Natural killer cell (primary cell): ENCODE data around the gene SACM1L. TPM values are rescaled to one million over a fixed set of nuclear protein-coding genes. Genes with fewer than 3 reads are reported as not detected.

Experiments used
- ATAC-seq, 3 donors: fragments of 150-1000 bp in 2 of 3; fragments of 200-7000 bp in 1 of 3; cut with Tn5 transposase; 1 replicate in 1 of 3; 2 replicates in 2 of 3; pipeline ENCODE4 v1.10.0; 2021; ENCODE audit warnings: mild to moderate bottlenecking in 2 of 3, moderate library complexity in 2 of 3
- DNase-seq, 2 donors: peaks; one replicate each; pipeline versions ENCODE4 v3.0.0 to v3.0.0-alpha.2; 2013 to 2021; ENCODE audit warnings: mixed read lengths in 1 of 2
- H3K27ac ChIP-seq: one replicate; pipeline ENCODE4 v1.5.1; 2013; ENCODE audit warnings: mild to moderate bottlenecking, low read length
- H3K27me3 ChIP-seq: one replicate; pipeline ENCODE4 v1.6.1; 2013; ENCODE audit warnings: low read length; ENCODE audit not compliant: control insufficient read depth, insufficient read depth
- H3K36me3 ChIP-seq: one replicate; pipeline ENCODE4 v1.6.1; 2013; ENCODE audit warnings: low read length; ENCODE audit not compliant: control insufficient read depth, insufficient read depth
- H3K4me1 ChIP-seq: one replicate; pipeline ENCODE4 v1.6.1; 2013; ENCODE audit warnings: low read length; ENCODE audit not compliant: control insufficient read depth, insufficient read depth
- H3K4me3 ChIP-seq: one replicate; pipeline ENCODE4 v1.5.1; 2013; ENCODE audit warnings: low read length
- H3K9me3 ChIP-seq: one replicate; pipeline ENCODE4 v1.6.1; 2013; ENCODE audit warnings: low read length; ENCODE audit not compliant: control insufficient read depth, insufficient read depth
- H3K27ac Mint-ChIP-seq, 2 donors: one replicate each; pipeline ENCODE4 v1.8.0; 2022; ENCODE audit warnings: mild to moderate bottlenecking in 2 of 2, mixed read lengths in 2 of 2, moderate library complexity in 1 of 2
- H3K27me3 Mint-ChIP-seq, 2 donors: one replicate each; pipeline ENCODE4 v1.8.0; 2022; ENCODE audit warnings: low read depth in 2 of 2, mixed read lengths in 2 of 2
- H3K36me3 Mint-ChIP-seq: one replicate; pipeline ENCODE4 v1.8.0; 2022; ENCODE audit warnings: mixed read lengths
- H3K4me1 Mint-ChIP-seq, 2 donors: one replicate each; pipeline ENCODE4 v1.8.0; 2022; ENCODE audit warnings: mixed read lengths in 2 of 2
- H3K4me3 Mint-ChIP-seq: one replicate; pipeline ENCODE4 v1.8.0; 2022; ENCODE audit warnings: mild to moderate bottlenecking, moderate library complexity, mixed read lengths
- H3K9me3 Mint-ChIP-seq, 2 donors: one replicate each; pipeline ENCODE4 v1.8.0; 2022; ENCODE audit warnings: mixed read lengths in 2 of 2
- CTCF ChIP-seq: fragments of 200-600 bp; IDR thresholded peaks from one replicate; pipeline ENCODE4 v1.8.0; 2022; ENCODE audit warnings: antibody characterized with exemption
- WGBS: methylation state at CpG from one replicate; pipeline ENCODE4 v1.1.7; 2013; ENCODE audit warnings: missing lambda C conversion rate; ENCODE audit not compliant: insufficient coverage; 5-methylcytosine and 5-hydroxymethylcytosine counted together
- intact Hi-C: fragments of 100-400 bp; cut with micrococcal nuclease; formaldehyde crosslinking; loops from one replicate; pipeline ENCODE4 v1.14.2; 2022
- total RNA-seq, 4 donors: library from RNA; stranded (reverse); fragments of 120-200 nt in 1 of 4; gene quantifications; one replicate each; pipeline versions ENCODE4 v1.2.3 to v1.2.4, GENCODE V29; 2013 to 2022

SACM1L gene
- total RNA-seq, 3 donors from 2014 or later (not counting 1 experiment from before 2014, with no cell fraction given) = 93.2 to 110 (median 93.9) TPM

DNA sequence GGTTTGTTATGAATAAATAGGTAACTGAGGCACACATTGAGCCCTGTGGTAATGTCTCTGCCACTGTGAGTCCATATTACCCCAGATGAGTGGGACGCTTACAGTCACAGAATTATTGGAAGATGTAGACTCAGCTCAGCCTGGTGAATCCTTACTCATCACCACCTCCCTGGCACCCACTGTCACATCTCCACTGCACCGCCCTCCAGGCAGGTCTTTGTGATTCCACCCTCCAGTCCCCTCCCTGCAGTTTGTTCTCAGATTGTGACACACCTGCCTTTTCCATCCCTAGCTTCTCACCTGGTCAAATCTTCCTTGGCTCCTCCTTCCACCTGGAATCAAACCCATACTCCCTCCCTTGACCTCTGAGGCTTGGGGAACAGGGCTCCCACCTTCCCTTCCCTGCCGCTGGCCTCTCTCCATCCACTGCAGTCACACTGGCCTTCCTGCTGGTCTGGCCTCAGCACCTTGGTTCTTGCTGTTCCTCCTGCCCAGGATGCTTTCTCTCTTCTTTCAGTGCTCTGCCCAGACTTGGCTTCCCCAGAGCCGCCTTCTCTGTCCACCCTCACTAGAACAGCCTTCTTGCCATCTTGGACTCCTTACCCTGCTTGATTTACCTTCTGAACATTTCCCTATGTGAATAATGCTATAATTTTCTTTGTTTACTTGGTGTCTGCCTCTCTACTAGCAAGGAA lies 97.8 kb downstream of the SACM1L start:
- Histone ChIP-seq H3K9me3 (no peaks in the 10 kb centered on the region), H3K27me3 (no peaks in the 10 kb centered on the region), H3K4me3 (no peak overlapping the region), H3K36me3 (no peaks in the 10 kb centered on the region), H3K27ac (no peak overlapping the region), H3K4me1 (no peaks in the 10 kb centered on the region)
- no peak for DNase-seq
- Mint-ChIP-seq H3K27me3 (peaks cover 9 to 21% of the 10 kb centered on the region in 2 donors), H3K4me1 (no peaks in the 10 kb centered on the region), H3K36me3 (no peaks in the 10 kb centered on the region), H3K4me3 (no peak overlapping the region), H3K9me3 (peaks cover 2 to 5% of the 10 kb centered on the region in 2 donors), H3K27ac (peak overlapping the region in 1 of 2 donors; percentile 14)
- TF ChIP-seq CTCF = no peak
- 89% methylated on average over 4 of the region's 4 CpGs for WGBS
- intact Hi-C loops = no loop called here
- no peak for ATAC-seq

DNA sequence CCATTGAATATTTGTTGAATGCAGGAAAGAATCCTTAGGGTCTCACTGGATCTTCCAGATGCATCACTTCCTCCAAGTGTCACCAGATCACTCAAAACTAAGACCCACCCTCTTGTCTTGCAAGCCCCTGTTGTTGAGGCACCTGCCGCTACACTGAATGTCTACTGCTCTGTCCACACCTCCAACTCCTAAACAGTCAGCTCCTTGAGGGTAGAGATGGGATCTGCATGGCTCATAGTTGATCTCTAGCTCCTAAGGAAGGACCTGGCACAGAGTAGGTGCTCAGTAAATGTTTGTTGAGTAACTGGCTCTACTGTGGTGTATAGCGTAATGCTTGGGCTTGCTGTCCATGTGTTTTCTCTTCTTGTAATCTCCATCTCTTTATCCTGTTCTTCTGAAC lies 98.4 kb downstream of the SACM1L start:
- ATAC-seq (no peak), DNase-seq (no peak)
- Histone ChIP-seq H3K4me3 (no peak overlapping the region), H3K36me3 (no peaks in the 10 kb centered on the region), H3K9me3 (no peaks in the 10 kb centered on the region), H3K27me3 (no peaks in the 10 kb centered on the region), H3K4me1 (no peaks in the 10 kb centered on the region), H3K27ac (no peak overlapping the region)
- no peaks in the 10 kb centered on the region for H3K4me1 Mint-ChIP-seq
- H3K27ac Mint-ChIP-seq = peak overlapping the region in 1 of 2 donors; percentile 14
- 100% methylated on average over 1 of the region's 2 CpGs for WGBS
- H3K4me3 Mint-ChIP-seq = no peak overlapping the region
- no peak for TF ChIP-seq CTCF
- intact Hi-C loops = no loop called here
- peaks cover 2 to 5% of the 10 kb centered on the region in 2 donors for H3K9me3 Mint-ChIP-seq
- H3K27me3 Mint-ChIP-seq = peaks cover 9 to 21% of the 10 kb centered on the region in 2 donors
- H3K36me3 Mint-ChIP-seq = no peaks in the 10 kb centered on the region

GRCh38 chr3:45789235-45789812 lies 100.1 kb downstream of the SACM1L start:
- Mint-ChIP-seq H3K4me1 (no peaks in the 10 kb centered on the region), H3K9me3 (peaks cover 2 to 5% of the 10 kb centered on the region in 2 donors), H3K27ac (no peak overlapping the region), H3K36me3 (no peaks in the 10 kb centered on the region), H3K27me3 (peaks cover 14 to 32% of the 10 kb centered on the region in 2 donors), H3K4me3 (no peak overlapping the region)
- H3K4me1 ChIP-seq = no peaks in the 10 kb centered on the region
- H3K4me3 ChIP-seq = no peak overlapping the region
- no peaks in the 10 kb centered on the region for H3K36me3 ChIP-seq
- H3K27ac ChIP-seq = no peak overlapping the region
- peaks cover 3% of the 10 kb centered on the region for H3K27me3 ChIP-seq
- no peaks in the 10 kb centered on the region for H3K9me3 ChIP-seq
- TF ChIP-seq CTCF = no peak
- DNase-seq (no peak), ATAC-seq (no peak)
- intact Hi-C loops = no loop called here
- 67% methylated on average over 1 of the region's 4 CpGs for WGBS
